ENCODE data around the gene NOA1. TPM values are rescaled to one million over a fixed set of nuclear protein-coding genes. Genes with fewer than 3 reads are reported as not detected.

Gene NOA1
- total and polyA plus RNA-seq, 2 experiments from 2014 or later, result 10.1 to 18.2 TPM

GRCh38 chr4:56990109-56990905 lies 12.9 kb upstream of the NOA1 start:
- H3K4me1 ChIP-seq (ENCODE audit: insufficient read depth), result no peaks in the 10 kb centered on the region
- H2AFZ ChIP-seq, result no peak overlapping the region
- H3K4me3 ChIP-seq, result no peak overlapping the region
- no peaks in the 10 kb centered on the region for H3K9me3 ChIP-seq (ENCODE audit: low read depth)
- peaks cover 77% of the 10 kb centered on the region for H3K79me2 ChIP-seq
- TF ChIP-seq EZH2 (IDR thresholded peaks at IDR 0.05; ENCODE audit: borderline replicate concordance) (no peak), EZH2phosphoT487 (IDR thresholded peaks at IDR 0.05; ENCODE audit: low read depth, severe bottlenecking, unreplicated experiment) (no peak), CTCF (IDR thresholded peaks at IDR 0.05; ENCODE audit: poor library complexity) (no peak)
- H3K36me3 ChIP-seq (replicated peaks; ENCODE audit: insufficient read depth, low read depth), result no peaks in the 10 kb centered on the region
- DNase-seq (ENCODE audit: low spot score), result no peak
- H3K27me3 ChIP-seq, result no peaks in the 10 kb centered on the region
- H4K20me1 ChIP-seq (ENCODE audit: insufficient read depth, poor library complexity, severe bottlenecking), result peaks cover 18% of the 10 kb centered on the region
- H3K9me2 ChIP-seq (replicated peaks; ENCODE audit: insufficient read depth), result no peaks in the 10 kb centered on the region
- WGBS (ENCODE audit: low lambda C conversion rate, missing lambda C conversion rate), result 98% methylated on average over 6 of the region's 6 CpGs
- H3K27ac ChIP-seq, result no peak overlapping the region
- no peak overlapping the region for H3K4me2 ChIP-seq

- Histone ChIP-seq H3K27me3 (no peaks in the 10 kb centered on the region), H4K20me1 (ENCODE audit: insufficient read depth, poor library complexity, severe bottlenecking) (peaks cover 48% of the 10 kb centered on the region), H3K9me2 (replicated peaks; ENCODE audit: insufficient read depth) (no peaks in the 10 kb centered on the region), H3K4me2 (no peak overlapping the region), H3K79me2 (peaks cover 95% of the 10 kb centered on the region), H3K4me3 (no peak overlapping the region), H3K27ac (no peak overlapping the region), H3K36me3 (replicated peaks; ENCODE audit: insufficient read depth, low read depth) (no peaks in the 10 kb centered on the region), H3K4me1 (ENCODE audit: insufficient read depth) (no peaks in the 10 kb centered on the region), H2AFZ (no peak overlapping the region), H3K9me3 (ENCODE audit: low read depth) (no peaks in the 10 kb centered on the region)
- DNase-seq (ENCODE audit: low spot score), result no peak
- no peak for TF ChIP-seq EZH2phosphoT487 (IDR thresholded peaks at IDR 0.05; ENCODE audit: low read depth, severe bottlenecking, unreplicated experiment)
- no peak for TF ChIP-seq EZH2 (IDR thresholded peaks at IDR 0.05; ENCODE audit: borderline replicate concordance)
- TF ChIP-seq CTCF (IDR thresholded peaks at IDR 0.05; ENCODE audit: poor library complexity), result no peak
- 97% methylated on average over 3 of the region's 3 CpGs for WGBS (ENCODE audit: low lambda C conversion rate, missing lambda C conversion rate)
Measured at GRCh38 chr4:56986952-56987351, 9.5 kb upstream of the NOA1 start.

- no peak for DNase-seq (ENCODE audit: low spot score)
- TF ChIP-seq EZH2phosphoT487 (IDR thresholded peaks at IDR 0.05; ENCODE audit: low read depth, severe bottlenecking, unreplicated experiment) (no peak), EZH2 (IDR thresholded peaks at IDR 0.05; ENCODE audit: borderline replicate concordance) (no peak), CTCF (IDR thresholded peaks at IDR 0.05; ENCODE audit: poor library complexity) (no peak)
- Histone ChIP-seq H4K20me1 (ENCODE audit: insufficient read depth, poor library complexity, severe bottlenecking) (peaks cover 55% of the 10 kb centered on the region), H3K27me3 (no peaks in the 10 kb centered on the region), H2AFZ (no peak overlapping the region), H3K79me2 (peaks cover 95% of the 10 kb centered on the region), H3K9me3 (ENCODE audit: low read depth) (no peaks in the 10 kb centered on the region), H3K4me2 (no peak overlapping the region), H3K4me1 (ENCODE audit: insufficient read depth) (peaks cover 2% of the 10 kb centered on the region), H3K36me3 (replicated peaks; ENCODE audit: insufficient read depth, low read depth) (no peaks in the 10 kb centered on the region), H3K4me3 (no peak overlapping the region), H3K9me2 (replicated peaks; ENCODE audit: insufficient read depth) (no peaks in the 10 kb centered on the region), H3K27ac (no peak overlapping the region)
- 89% methylated on average over 1 of the region's 1 CpG for WGBS (ENCODE audit: low lambda C conversion rate, missing lambda C conversion rate)
Measured at GRCh38 chr4:56986192-56986591, 8.8 kb upstream of the NOA1 start.

All from hepatocyte (in vitro differentiated cells).